ENCODE data around the gene DDA1. TPM values are rescaled to one million over a fixed set of nuclear protein-coding genes. Genes with fewer than 3 reads are reported as not detected.
A peak's percentile ranks its signal among the peaks of the same experiment; 100 is the strongest.

DDA1 gene
- total and polyA plus RNA-seq, 9 of the 15 experiments (the other 6 are each of a cell fraction or from before 2014, with no cell fraction given) = 1.4 to 83.8 (median 33.8) TPM

DNA sequence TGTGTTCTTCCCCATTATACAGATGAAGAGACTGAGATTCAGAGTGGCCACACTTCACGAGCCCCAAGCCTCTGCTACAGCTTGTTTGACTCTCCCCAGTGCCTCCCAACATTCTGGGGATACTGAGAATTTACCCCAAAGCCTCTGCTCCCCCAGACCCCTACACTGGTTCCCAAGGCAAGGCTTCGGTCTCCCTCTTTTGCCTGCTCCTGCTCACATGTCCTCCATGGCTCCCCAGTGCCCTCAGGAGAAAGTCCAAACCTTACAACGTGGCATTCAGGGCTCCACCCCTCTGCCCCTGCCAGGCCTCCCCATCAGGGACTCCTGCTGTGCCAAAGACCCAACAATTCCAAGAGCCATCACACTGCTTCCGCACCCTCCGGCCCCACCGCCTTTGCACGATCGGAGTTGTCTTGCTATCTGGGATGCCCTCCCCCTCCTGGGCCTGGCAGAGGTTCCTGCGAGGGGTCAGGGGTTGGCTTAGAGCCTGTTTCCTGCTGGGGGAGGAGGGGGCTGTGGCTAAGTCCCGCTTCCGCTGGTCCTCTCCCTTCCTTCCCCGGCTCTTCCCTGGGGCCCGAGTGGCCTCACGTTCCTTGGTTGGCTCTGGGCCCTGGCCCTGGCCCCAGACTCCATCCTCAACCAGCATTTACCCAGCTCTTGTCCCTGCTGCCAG, 43.4 kb downstream of the DDA1 start (continued):
- TF ChIP-seq, protein P1, sequence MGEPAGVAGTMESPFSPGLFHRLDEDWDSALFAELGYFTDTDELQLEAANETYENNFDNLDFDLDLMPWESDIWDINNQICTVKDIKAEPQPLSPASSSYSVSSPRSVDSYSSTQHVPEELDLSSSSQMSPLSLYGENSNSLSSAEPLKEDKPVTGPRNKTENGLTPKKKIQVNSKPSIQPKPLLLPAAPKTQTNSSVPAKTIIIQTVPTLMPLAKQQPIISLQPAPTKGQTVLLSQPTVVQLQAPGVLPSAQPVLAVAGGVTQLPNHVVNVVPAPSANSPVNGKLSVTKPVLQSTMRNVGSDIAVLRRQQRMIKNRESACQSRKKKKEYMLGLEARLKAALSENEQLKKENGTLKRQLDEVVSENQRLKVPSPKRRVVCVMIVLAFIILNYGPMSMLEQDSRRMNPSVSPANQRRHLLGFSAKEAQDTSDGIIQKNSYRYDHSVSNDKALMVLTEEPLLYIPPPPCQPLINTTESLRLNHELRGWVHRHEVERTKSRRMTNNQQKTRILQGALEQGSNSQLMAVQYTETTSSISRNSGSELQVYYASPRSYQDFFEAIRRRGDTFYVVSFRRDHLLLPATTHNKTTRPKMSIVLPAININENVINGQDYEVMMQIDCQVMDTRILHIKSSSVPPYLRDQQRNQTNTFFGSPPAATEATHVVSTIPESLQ (CRISPR knock-in tag; IDR thresholded peaks at IDR 0.05) = no peak
- TF ChIP-seq ZNF79 (CRISPR knock-in tag; IDR thresholded peaks at IDR 0.05; ENCODE audit: low read depth) (no peak), ZNF316 (IDR thresholded peaks at IDR 0.05) (no peak), U2AF2 (optimal IDR thresholded peaks at IDR 0.05; ENCODE audit: low read depth, low read length) (no peak), CAMTA2 (CRISPR knock-in tag; conservative IDR thresholded peaks at IDR 0.05) (no peak), KLF6 (CRISPR knock-in tag; IDR thresholded peaks at IDR 0.05; ENCODE audit: borderline replicate concordance) (no peak), BRF1 (IDR thresholded peaks at IDR 0.05; ENCODE audit: borderline replicate concordance, extremely low read depth, insufficient read length) (no peak), ETV1 (tag; conservative IDR thresholded peaks at IDR 0.05; ENCODE audit: low read depth) (peak; percentile 35; the same call in 1 of the 2 replicates), CSDE1 (IDR thresholded peaks at IDR 0.05) (no peak), ZNF347 (CRISPR knock-in tag; IDR thresholded peaks at IDR 0.05; ENCODE audit: low read depth) (no peak), HOMEZ (CRISPR knock-in tag; IDR thresholded peaks at IDR 0.05) (no peak), CREB3L1 (IDR thresholded peaks at IDR 0.05; ENCODE audit: borderline replicate concordance, low read depth) (no peak), SRSF7 (optimal IDR thresholded peaks at IDR 0.05; ENCODE audit: low read depth, low read length) (no peak), AFF4 (CRISPR knock-in tag; IDR thresholded peaks at IDR 0.05) (no peak), THAP7 (CRISPR knock-in tag; IDR thresholded peaks at IDR 0.05) (no peak), WHSC1 (IDR thresholded peaks at IDR 0.05; ENCODE audit: low read length) (no peak), COPS2 (conservative IDR thresholded peaks at IDR 0.05) (no peak), NFYB (IDR thresholded peaks at IDR 0.05; ENCODE audit: extremely low read depth, insufficient read length) (no peak), RBM14 (IDR thresholded peaks at IDR 0.05; ENCODE audit: borderline replicate concordance, insufficient read depth, low read depth, low read length) (no peak)

All from K562 (cell line).